ENCODE results near the gene FKRP.

DNA sequence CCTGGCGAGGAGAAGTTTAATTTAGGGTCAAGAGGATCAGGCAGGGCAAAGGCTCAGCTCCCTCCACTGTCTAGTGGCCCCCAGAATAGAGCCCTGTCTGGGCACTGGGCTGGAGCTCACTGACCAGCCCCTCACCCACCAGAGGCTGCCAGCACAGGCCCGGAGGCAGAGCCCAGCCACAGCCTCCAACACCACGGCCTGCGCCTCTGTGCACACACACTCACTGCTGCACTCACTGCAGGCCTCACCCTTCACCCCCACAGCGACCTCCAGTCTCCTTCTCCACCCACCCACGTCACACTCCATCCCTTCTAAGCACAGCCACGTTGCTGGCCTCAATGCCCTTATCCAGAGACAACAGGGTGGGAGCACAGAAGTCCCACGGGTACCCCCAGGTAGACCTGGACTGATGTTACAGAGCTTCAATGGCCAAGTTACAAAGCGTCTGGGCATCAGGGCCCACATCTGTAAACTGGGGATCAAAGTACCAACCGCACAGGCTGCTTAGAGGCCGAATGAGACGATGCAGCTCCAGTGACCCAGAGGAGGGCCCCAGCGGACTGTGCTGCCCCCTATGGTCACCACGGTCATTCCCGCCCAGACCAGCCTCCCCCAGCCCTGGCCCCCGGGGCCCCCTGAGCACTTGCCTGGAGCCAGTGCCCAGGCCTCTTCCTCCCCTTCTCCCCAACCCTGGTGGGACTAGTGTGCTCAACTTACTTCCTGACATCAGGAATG lies 24.4 kb upstream of the FKRP start:
- TF ChIP-seq, protein P1, sequence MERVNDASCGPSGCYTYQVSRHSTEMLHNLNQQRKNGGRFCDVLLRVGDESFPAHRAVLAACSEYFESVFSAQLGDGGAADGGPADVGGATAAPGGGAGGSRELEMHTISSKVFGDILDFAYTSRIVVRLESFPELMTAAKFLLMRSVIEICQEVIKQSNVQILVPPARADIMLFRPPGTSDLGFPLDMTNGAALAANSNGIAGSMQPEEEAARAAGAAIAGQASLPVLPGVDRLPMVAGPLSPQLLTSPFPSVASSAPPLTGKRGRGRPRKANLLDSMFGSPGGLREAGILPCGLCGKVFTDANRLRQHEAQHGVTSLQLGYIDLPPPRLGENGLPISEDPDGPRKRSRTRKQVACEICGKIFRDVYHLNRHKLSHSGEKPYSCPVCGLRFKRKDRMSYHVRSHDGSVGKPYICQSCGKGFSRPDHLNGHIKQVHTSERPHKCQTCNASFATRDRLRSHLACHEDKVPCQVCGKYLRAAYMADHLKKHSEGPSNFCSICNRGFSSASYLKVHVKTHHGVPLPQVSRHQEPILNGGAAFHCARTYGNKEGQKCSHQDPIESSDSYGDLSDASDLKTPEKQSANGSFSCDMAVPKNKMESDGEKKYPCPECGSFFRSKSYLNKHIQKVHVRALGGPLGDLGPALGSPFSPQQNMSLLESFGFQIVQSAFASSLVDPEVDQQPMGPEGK (CRISPR knock-in tag; IDR thresholded peaks at IDR 0.05; ENCODE audit: borderline replicate concordance) = no peak
- TF ChIP-seq ZNF8 (CRISPR knock-in tag; IDR thresholded peaks at IDR 0.05) (no peak), ARNTL (CRISPR knock-in tag; IDR thresholded peaks at IDR 0.05; ENCODE audit: borderline replicate concordance, low read depth) (no peak), BACH2 (CRISPR knock-in tag; IDR thresholded peaks at IDR 0.05; ENCODE audit: borderline replicate concordance) (no peak), TCF4 (CRISPR knock-in tag; IDR thresholded peaks at IDR 0.05; ENCODE audit: borderline replicate concordance) (no peak), CREB5 (CRISPR knock-in tag; IDR thresholded peaks at IDR 0.05; ENCODE audit: low read depth) (no peak)
